A673 (cell line): ENCODE measurements around the gene SPTLC3. TPM values are rescaled to one million over a fixed set of nuclear protein-coding genes. Genes with fewer than 3 reads are reported as not detected.

Source experiments
- BruUV-seq: library from RNA; stranded (reverse); fragments of 400-500 nt; replicated peaks from 2 replicates; lab custom pipeline; 2021; lab: Mats Ljungman, UMichigan
- CTCF ChIA-PET: fragments of 300-600 bp; sonication (Branson Sonifier 250); formaldehyde crosslinking; loops from one replicate; lab custom pipeline; 2022; ENCODE audit warnings: antibody characterized with exemption; lab: Charles Lee
- POLR2A ChIA-PET: fragments of 300-600 bp; sonication (Branson Sonifier 250); formaldehyde crosslinking; loops from one replicate; lab custom pipeline; 2022; ENCODE audit warnings: antibody characterized with exemption; ENCODE audit not compliant: low non-redundant PET; lab: Charles Lee
- DNase-seq: peaks from one replicate; pipeline ENCODE4 v3.0.0-alpha.2; 2015; ENCODE audit warnings: low spot score
- H3K27ac ChIP-seq: fragments of 200-600 bp; sonication (generic); 2 replicates; pipeline ENCODE4 v1.5.1; 2016; ENCODE audit warnings: mixed run types, low read depth, mild to moderate bottlenecking, mixed read lengths, antibody characterized with exemption, low read length; ENCODE audit not compliant: poor library complexity, severe bottlenecking
- H3K27me3 ChIP-seq: fragments of 200-600 bp; sonication (generic); replicated peaks from 2 replicates; pipeline ENCODE4 v1.6.1; 2017; ENCODE audit warnings: mixed run types, low read depth, mild to moderate bottlenecking, mixed read lengths, antibody characterized with exemption, low read length; ENCODE audit not compliant: insufficient read depth, poor library complexity
- H3K36me3 ChIP-seq: fragments of 200-600 bp; sonication (generic); 2 replicates; pipeline ENCODE4 v1.6.1; 2016; ENCODE audit warnings: mixed run types, mild to moderate bottlenecking, mixed read lengths, antibody characterized with exemption, low read length; ENCODE audit not compliant: insufficient read depth, poor library complexity, severe bottlenecking
- H3K4me1 ChIP-seq: fragments of 200-600 bp; sonication (generic); 2 replicates; pipeline ENCODE4 v1.6.1; 2017; ENCODE audit warnings: mixed run types, mild to moderate bottlenecking, mixed read lengths, antibody characterized with exemption, low read length; ENCODE audit not compliant: insufficient read depth, poor library complexity, severe bottlenecking
- H3K4me3 ChIP-seq: fragments of 200-600 bp; sonication (generic); 2 replicates; pipeline ENCODE4 v1.5.1; 2016; ENCODE audit warnings: low read depth, mixed run types, mild to moderate bottlenecking, mixed read lengths, low read length; ENCODE audit not compliant: poor library complexity, severe bottlenecking
- H3K9me3 ChIP-seq: fragments of 200-600 bp; sonication (generic); 2 replicates; pipeline ENCODE4 v1.6.1; 2016; ENCODE audit warnings: mixed run types, low read depth, mild to moderate bottlenecking, mixed read lengths, antibody characterized with exemption, low read length; ENCODE audit not compliant: poor library complexity, severe bottlenecking
- CTCF ChIP-seq: fragments of 300-800, 200-600 bp; sonication (generic); conservative IDR thresholded peaks from 2 replicates; pipeline ENCODE4 v1.5.1; 2017; ENCODE audit warnings: low read depth, mild to moderate bottlenecking, antibody characterized with exemption, low read length, moderate library complexity, mixed read lengths
- EZH2 ChIP-seq: fragments of 200-600 bp; sonication (generic); IDR thresholded peaks from 2 replicates; pipeline ENCODE4 v1.6.1; 2017; ENCODE audit warnings: borderline replicate concordance, low read depth, mild to moderate bottlenecking, mixed read lengths, antibody characterized with exemption, low read length; ENCODE audit not compliant: poor library complexity, severe bottlenecking
- intact Hi-C: fragments of 100-400 bp; cut with micrococcal nuclease; formaldehyde crosslinking; loops from one replicate; pipeline ENCODE4 v1.10.0; 2022; ENCODE audit not compliant: unreplicated experiment
- total RNA-seq: library from RNA; stranded (reverse); gene quantifications from 2 replicates; pipeline ENCODE4 v1.2.3, GENCODE V29; 2021

Gene SPTLC3
- total RNA-seq, 1 experiment from 2014 or later = 0.06 TPM

GRCh38 chr20:13131688-13132087 lies 122.9 kb downstream of the SPTLC3 start:
- H3K36me3 ChIP-seq = no peaks in the 10 kb centered on the region
- ChIA-PET CTCF (no interaction called here), POLR2A (no interaction called here)
- no peaks in the 10 kb centered on the region for H3K4me1 ChIP-seq
- no peak for DNase-seq
- BruUV-seq = no TSS peak
- TF ChIP-seq CTCF (no peak), EZH2 (no peak)
- no peak overlapping the region for H3K4me3 ChIP-seq
- intact Hi-C loops = no loop called here
- no peaks in the 10 kb centered on the region for H3K9me3 ChIP-seq
- peaks cover 17% of the 10 kb centered on the region for H3K27me3 ChIP-seq
- H3K27ac ChIP-seq = no peak overlapping the region

DNA sequence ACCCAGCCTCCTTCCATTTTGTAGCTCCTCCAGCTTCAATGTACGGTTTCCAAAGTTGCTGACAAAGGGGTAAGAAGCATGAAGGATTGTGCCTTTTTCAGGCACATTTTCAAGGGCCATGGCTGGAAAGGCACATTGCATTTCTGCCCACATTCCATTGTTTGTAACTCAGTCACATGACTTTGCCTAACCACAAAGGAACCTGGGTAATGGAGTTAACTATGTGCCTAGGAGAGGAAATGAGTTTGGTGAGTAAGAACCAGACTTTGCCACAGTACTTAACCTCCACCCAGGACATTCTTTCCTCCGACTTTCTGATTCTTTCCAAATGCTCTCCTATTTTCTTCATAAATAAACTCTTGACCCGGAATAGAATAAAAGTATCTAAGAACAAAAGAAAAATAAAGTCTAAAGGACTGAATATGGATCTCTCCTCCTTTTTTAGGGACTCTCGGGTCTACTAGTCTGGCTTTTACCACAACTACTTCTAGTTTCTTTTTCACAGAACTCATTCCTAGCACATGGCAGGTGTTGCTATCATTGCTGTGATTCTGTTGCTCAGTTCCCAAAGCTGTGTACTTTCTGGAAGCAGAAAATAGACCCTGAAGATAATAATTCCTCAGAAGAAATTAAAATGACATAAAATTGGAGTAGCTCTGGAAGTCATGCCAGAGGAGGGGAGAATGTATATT lies 130.8 kb downstream of the SPTLC3 start:
- DNase-seq = peak; percentile 7
- CTCF ChIA-PET = no interaction called here
- Histone ChIP-seq H3K27ac (no peak overlapping the region), H3K36me3 (no peaks in the 10 kb centered on the region), H3K9me3 (no peaks in the 10 kb centered on the region), H3K4me3 (no peak overlapping the region), H3K4me1 (no peaks in the 10 kb centered on the region), H3K27me3 (peaks cover 8% of the 10 kb centered on the region)
- POLR2A ChIA-PET = no interaction called here
- intact Hi-C loops = no loop called here
- no peak for TF ChIP-seq EZH2
- no peak for TF ChIP-seq CTCF
- BruUV-seq = no TSS peak

GRCh38 chr20:13140201-13140600 lies 131.4 kb downstream of the SPTLC3 start:
- POLR2A ChIA-PET = no interaction called here
- CTCF ChIA-PET = no interaction called here
- H3K9me3 ChIP-seq = no peaks in the 10 kb centered on the region
- no TSS peak for BruUV-seq
- no peak for DNase-seq
- H3K27ac ChIP-seq = no peak overlapping the region
- H3K36me3 ChIP-seq = no peaks in the 10 kb centered on the region
- no peak for TF ChIP-seq EZH2
- no peak for TF ChIP-seq CTCF
- intact Hi-C loops = no loop called here
- H3K4me3 ChIP-seq = no peak overlapping the region
- H3K27me3 ChIP-seq = peaks cover 8% of the 10 kb centered on the region
- no peaks in the 10 kb centered on the region for H3K4me1 ChIP-seq
